ENCODE data around the gene GTPBP6.
"Not testable (repeated sequence)": the region's sequence is repeated elsewhere in the genome, so short reads cannot be mapped to it uniquely, and the experiment has no call there.

The GTPBP6 gene

DNA sequence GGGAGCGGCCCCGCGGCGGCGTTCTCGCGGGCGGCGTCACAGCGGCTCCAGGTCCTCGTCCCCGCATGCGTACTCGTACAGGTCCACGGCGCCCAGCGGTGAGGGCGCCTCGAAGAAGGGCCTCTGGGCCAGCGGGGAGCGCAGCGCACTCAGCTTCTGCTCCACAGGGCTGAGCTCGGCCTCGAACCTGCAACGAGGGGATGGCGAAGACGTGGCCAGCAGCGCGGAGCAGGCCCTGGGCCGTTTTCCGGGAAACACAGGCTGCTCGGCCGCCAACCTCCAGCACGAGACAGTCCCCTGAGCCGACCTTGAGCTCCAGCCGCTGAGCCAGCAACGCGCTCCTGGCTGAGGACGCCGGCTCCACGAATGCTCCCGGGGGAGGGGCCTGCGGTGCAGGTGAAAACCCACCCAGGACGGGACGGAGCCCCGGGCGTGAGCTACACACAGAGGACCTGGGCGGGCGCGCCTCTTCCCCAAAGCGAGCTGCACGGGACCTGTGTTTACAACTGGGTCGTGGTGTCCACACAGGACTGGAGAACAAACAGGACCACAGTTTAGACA, 15.8 kb upstream of the GTPBP6 start:
- no peak for DNase-seq

DNA sequence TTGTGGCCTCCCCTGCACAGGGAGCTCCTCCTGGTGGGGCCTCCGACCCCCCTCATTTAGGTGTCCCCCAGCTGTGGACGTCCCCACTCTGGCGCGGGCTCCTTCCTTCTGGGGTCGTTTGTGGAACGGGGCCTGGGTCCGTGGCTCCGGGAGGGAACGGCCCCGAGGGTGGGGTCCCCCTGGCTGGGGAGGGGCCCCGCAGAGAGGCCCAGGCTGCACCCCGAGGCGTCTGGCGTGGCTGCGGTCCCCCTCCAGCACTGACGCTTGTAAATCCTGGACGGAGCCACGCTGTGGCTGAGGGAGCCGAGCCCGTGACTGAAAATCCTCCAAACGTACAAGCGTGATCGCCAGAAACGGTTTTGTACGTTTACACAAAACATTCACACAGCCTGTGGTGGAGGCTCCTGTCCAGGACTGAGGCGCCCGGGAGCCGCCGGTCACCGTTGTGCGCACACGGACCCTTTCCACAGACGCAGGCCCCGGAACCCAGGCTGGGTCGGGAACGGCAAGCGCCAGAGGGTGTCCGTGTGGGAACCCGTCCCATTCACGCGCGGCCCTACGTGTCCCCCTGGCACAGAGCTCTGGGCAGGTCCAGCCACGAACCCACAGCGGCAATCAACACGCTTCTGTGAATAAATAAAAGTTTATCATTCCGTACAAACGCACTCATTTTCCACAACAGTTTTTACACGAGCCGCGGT, 15.2 kb upstream of the GTPBP6 start:
- no peak for DNase-seq

DNA sequence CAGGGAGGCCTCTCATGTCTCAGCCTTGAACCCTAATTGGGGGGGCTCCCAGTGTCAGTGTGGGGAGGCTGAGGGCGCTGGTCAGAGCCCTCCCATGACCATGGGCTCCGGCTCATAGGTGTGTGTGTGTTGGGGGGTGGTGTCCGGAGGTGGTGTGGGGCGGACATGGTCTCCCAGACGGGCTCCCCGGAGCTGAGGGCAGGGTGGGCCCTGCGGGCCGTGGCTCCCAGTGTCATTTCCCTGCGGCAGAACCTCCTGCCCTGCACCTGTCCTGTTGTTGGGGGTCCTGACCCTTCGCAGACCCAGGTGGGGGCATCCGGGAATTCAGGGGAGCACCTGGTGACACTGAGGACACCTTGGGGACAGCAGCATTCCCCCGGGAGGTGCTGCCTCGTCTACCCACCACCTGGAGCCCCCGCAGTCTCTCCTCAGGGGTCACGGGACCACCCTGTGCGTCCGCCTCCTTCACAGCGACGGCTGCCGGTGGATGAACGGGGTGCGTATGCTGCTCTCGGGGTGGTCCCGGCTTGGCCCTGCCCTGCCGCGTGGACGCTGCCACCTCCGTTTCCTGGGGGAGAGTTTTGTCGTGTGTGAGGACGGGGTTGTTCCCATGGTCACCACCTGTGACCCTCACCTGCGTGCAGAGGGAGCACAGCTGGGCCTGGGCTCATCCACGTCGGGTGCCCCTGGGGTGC, 14.5 kb upstream of the GTPBP6 start:
- no peak for DNase-seq

DNA sequence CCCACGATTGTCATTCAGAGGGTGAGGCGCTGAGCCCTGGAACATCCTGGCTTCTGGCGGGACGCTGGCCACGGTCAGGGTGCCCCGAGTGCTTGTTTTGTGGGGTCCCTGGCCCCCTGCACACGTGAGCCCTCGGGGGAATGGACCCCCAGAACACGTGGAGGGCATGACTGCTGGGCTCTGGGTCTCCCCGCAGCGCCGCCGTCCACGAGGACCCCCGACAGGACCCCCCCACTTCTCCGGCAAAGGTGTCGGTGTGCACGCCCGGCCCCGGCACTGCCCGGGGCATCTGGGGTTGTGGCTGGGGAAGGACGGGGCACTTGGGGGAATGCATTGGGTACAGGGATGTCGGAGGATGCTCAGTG, 13.9 kb upstream of the GTPBP6 start:
- DNase-seq = no peak

DNA sequence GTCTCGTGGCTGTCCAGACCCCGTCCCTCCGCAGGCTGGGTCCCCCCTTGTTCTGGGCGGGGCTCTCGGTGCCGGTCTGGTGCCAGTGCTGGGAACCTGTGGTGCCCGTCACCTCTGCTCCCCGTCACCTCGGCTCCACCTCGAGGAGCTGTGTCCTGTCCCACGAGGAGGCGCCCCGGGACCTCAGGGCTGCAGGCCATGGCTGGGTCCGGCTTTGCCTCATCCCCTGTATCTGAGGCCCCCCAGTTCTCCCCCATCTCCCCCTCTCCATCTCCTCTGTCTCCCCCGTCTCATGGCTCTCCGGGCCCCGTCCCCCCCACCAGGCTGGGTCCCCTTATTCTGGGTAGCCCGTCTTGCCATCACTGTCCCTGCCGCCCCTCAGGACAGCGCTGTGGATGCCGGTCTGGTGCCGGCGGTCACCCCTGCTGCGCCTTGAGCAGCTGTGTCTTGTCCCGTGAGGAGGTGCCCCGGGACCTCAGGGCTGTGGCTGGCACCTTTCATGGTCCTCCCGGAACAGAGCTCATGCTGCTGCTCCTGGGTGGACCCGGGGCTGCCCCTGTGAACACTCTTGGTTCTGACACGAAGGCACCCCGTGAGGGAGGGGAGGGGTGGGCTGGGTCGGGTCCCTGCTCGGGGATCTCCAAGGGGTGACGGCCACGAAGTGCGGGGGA, 13.4 kb upstream of the GTPBP6 start:
- DNase-seq = no peak

DNA sequence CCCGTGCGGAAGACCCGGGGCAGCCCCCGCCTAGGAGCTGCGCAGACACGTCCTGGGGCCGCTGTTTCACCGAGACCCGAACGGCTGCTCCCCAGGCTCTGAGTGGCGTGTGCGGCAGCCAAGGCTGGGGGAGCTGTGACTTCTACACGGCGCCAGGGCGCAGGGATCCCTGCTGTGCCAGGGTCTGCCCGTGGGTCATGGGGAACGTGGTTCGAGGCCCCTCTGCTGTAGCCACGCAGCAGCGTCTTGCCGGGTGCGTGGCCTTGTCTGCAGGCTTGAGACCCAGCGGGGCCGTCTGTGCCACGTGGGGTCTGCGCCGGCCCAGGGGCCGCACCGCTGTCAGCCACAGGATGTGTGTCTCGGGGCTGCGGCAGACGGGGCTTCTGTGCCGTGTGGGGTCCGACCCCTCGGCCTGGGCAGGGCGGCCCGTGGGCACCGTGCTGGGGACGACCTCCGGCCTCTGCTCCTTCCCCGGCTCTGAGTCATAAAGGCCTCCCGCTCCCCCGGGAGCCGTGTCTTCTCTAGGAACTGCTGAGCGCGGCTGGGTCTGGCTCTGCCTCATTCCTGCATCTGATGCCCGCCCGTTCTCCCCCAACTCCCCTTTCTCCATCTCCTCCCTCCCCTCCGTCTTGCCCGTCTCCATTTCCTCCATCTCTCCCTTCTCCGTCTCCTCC, 12.7 kb upstream of the GTPBP6 start:
- no peak for DNase-seq

DNA sequence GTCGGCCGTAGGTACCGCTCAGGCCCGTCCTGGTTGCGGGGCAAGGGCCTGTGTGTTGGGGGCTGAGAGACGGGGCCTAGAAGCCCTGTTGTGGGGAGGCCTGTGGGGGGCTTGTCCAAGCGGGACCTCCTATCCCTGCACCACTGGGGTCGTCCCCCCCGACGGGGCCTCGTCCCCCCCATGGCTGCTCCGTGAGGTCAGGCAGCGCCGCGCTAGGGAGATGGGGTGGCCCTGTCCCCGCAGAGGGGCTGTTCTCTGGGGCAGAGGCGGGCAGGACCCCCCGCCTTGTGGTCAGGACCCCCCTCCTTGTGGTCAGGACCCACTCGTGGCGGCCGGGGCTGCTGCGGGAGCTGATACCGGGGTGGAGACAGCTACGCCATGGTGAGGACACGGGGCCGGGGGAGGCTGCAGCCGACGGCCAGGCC, 12.1 kb upstream of the GTPBP6 start:
- DNase-seq = no peak

DNA sequence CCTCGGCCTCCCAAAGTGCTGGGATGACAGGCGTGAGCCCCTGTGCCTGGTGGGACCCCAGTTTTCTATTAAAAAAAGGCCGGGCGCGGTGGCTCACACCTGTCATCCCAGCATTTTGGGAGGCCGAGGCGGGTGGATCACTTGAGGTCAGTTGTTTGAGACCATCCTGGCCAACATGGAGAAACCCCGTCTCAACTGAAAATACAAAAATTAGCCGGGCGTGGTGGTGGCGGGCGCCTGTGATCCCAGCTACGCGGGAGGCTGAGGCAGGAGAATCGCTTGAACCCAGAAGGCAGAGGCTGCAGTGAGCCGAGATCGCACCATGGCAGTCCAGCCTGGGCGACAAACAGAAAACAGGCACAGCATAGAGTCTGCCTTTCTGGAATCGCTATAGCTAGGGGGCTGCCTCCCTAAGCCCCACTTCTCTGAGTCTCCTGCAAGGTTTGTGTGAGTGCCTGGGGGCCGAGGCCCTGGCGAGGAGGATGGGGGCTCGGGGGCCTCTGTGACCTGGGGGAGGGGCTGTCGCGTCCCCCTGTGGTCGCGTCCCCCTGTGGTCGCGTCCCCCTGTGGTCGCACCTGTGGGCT, 11.6 kb upstream of the GTPBP6 start:
- DNase-seq = not testable (repeated sequence)

DNA sequence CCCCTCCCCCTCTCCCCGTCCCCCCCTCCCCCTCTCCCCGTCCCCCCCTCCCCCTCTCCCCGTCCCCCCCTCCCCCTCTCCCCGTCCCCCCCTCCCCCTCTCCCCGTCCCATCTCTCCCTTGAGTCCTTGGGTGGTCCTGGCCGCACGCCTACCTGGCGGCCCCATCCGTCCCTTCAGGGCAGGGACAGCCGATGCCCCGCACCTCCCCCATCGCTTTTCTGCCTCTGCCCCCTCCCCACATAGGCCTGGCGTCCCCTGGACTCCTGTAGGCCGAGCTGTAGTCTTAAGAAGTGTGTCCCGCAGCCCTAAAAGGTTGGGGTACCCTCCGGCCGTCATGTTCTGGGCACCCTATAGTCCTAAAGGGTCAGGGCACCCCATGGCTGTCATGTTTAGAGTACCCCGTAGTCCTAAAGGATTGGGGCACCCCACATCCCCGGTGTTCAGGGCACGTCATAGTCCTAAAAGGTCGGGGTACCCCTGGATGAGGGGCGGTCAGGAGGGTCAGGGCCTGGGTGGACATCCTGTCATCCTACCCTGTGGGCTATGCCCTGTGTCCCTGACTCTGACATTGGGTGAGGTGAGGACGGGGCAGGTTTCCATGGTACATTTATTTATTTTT, 10.8 kb upstream of the GTPBP6 start:
- DNase-seq = no peak

DNA sequence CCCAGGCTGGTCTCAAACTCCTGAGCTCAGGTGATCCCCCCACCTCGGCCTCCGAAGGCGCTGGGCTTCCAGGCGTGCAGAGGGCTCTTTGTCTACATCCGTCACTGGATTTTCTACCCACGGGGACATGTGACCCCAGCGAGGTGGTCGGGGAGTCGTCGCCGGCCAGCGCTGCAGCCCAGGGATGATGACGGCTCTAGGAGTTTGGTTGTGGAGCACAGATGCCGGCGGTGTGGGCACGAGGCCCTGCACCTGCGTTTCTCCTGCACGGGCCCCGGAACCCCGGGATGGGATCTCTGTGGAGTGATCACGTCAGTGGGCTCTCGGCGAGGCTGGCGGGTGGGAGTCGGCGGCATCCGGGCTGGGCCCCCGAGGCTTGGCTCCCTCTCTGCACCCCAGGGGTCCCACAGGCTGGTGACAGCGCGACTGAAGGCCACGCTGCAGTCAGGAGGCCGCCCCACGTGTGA, 9.1 kb upstream of the GTPBP6 start:
- no peak for DNase-seq

DNA sequence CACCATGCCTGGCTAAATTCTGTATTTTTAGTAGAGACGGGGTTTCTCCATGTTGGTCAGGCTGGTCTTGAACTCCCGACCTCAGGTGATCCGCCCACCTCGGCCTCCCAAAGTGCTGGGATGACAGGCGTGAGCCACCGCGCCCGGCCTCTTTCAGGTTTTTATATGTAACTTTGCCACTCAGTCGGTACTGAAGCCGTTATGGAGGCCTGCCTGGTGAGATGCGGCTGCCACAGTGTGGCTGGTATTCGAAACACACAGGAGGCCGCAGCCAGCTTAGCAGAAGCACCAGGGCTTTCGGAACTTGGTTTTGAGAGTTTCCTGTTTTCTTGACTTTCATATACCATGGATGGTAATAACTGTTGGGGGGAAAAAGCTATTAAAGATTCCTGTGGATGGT, 6.1 kb upstream of the GTPBP6 start:
- not testable (repeated sequence) for DNase-seq

DNA sequence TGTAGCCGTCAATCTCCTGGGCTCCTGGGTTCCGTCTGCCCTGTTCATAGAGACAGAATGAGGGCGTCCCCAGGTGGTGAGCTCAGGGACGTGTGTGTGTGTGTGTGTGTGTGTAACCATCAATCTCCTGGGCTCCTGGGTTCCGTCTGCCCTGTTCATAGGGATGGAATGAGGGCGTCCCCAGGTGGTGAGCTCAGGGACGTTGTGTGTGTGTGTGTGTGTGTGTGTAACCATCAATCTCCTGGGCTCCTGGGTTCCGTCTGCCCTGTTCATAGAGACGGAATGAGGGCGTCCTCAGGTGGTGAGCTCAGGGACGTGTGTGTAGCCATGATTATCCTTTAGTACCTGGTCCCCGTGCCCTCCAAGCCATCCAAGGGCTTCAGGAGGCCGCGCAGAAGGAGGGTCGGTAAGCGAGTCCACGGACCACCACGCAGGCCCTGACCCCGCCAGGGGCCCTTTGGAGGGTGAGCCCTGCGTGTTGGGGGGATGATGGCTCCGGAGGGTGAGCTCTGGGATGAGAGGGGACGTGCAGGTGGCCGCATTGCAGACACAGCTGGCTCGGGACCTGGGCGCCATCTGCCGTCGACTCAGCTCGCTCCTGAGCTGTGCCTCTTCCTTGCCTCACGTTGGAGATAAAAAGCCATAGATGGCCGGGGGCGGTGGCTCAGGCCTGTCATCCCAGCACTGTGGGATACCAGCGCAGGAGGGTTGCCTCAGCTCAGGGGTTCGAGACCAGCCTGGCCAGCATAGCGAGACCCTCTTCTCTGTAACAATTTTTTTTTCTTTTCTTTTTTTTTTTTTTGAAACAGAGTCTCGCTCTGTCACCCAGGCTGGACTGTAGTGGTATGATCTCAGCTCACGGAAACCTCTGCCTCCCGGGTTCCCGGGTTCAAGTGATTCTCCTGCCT, 5.4 kb upstream of the GTPBP6 start:
- DNase-seq = no peak

DNA sequence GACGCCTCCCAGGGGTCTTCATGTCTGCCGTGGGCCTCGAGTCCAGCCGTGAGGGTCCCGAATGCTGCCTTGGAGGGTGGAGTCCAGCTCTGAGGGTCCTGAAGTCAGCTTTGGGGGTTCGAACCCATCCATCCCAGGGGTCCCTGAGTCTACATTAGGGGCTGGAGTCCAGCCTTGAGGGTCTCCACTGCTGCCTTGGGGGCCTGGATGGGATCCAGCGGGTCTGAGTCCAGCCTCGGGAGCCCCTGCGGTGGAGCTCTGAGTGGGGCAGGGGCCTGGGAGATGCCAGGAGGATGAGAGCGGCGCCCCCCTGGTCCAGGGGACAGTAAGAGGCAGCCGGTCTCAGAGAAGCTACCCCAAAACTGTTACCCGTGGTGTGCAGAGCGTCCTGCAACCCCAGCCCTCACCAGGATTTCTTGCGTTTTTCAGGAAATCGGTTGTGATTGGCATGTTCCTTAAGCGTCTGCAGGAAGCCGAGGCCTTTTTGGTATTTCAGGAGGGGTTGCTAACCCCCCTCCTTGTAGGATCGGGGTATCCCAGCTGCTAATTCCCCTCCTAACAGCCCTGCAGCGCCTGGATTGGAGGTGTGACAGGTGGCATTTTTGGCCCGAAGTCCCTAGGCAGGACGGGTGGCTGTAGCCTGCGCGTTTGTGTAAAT, 1.7 kb upstream of the GTPBP6 start:
- no peak for DNase-seq

DNA sequence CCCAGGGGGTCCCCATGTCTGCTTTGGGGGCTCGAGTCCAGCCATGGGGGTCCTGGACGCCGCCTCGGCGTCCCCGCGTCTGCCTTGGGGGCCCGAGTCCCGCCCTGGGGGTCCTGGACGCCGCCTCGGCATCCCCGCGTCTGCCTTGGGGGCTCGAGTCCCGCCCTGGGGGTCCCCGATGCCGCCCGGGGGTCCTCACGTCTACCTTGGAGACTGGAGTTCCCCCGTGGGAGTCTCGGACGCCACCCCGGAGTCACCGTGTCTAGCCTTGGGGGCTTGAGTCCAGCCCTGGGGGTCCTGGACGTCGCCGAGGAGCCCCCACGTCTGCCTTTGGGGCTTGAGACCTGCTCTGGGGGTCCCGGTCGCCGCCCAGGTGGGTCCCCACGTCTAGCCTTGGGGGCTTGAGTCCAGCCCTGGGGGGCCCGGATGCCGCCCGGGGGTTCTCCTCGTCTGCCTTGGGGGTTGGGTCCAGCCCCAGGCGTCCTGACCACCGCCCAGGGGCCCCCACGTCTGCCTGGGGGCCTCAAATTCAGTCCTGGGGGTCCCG, 1.1 kb upstream of the GTPBP6 start:
- no peak for DNase-seq

DNA sequence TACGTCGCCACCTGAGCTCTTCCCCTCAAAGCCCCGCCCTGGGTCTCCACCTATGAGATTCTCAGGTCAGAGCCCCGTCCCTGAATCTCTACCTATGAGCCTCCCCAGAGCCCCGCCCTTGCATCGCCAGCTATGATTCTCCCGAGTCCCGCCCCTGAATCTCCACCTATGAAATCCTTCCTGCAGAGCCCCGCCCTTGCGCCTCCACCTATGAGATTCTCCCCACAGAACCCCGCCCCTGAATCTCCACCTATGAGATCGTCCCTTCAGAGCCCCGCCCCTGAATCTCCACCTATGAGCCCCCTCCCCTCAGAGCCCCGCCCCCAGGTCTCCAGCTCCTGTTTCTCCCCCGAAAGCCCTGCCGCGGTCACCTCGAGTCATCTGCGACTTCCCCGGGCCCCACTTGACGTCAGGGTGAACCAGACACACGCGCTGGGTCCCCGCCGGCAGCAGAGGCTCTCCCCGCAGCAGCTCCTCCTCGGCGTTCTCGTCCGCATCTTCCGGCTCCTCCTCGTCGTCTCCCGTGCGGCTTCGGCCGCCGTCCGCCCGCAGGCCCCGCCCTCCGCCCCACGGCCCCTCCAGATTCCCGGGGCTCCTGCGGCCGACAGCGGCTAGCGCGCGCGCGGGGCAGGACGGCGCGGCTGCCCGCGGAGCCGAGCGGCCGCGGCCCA, 393 bp downstream of the GTPBP6 start:
- no peak for DNase-seq

DNA sequence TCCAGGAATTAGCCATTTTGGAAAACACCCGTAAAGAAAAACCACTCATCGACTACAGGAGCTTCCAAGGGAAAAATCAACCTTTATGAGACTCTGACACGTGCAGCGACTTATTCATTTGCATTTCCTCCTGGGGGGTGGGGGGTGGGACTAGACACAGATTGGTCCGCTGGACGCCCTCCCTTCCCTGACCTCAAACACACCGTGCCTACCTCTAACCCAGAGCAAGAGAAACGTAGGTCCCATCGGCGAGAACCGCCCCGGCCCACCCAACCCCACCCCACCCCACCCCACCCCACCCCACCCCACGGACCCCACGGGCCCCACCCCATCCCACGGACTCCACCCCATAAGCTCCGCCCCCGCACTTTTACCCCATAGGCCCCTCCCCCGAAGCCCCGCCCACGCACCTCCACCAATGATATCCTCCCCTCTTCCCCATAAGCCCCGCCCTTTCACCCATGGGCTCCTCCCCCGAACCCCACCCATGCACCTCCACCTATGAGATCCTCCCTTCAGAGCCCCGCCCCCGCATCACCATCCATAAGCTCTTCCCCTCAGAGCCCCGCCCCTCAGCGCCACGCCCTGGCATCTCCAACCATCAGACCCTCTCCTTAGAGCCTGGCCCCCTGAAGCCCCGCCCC, 1.1 kb downstream of the GTPBP6 start:
- DNase-seq = no peak

DNA sequence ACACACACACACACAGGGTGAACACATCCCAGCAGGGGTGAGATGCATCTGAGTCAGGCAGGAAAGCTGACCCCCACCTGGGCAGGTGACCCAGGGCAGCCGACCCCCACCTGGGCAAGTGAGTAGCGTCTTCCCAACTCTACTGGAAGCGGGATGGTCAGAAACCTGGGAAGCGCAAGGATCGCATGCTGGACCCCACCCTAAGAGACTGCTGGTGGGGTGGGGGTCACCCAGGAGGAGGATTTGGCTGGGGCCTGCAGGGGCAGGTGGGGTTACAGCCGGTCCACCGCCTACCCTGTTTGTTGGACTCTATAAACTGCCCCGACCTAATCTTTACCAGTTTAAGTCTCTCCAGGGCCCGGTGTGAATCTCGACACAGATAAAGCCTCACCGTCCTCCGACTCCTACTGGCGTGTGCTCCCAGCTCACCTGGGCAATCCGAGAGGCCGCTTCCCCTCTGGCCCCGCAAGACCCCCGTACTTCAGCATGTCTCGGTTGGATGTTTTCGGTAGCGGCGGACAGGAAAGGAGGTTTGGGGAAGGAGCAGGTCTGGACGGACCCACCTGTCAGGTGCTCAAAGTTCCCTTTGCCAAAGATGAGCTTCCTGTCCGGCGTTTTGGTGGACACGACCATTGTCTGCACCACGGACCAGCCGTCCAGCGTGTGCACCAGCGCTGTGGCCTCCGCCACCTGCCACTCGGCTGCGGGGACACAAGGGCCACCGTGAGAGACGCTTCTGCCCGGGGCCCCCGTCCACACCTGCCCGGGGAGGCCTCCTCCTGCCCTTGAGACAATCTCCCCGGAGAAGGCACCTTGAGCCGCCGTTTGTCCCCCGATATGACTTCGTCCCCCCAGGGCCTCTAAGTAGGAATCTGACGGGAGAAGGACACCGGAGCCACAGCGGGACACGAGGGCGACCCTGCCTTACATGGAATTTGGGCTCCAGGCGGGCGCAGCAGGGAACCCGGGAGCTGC, 2.0 kb downstream of the GTPBP6 start:
- DNase-seq = no peak
